ENCODE results near the gene SCAPER.
A peak's percentile ranks its signal among the peaks of the same experiment; 100 is the strongest.

The SCAPER gene

GRCh38 chr15:76764004-76764403 is 141.1 kb downstream of the SCAPER start:
- no peak for TF ChIP-seq CTCF (IDR thresholded peaks at IDR 0.05; ENCODE audit: insufficient read depth, low read length, missing control alignments)
- H3K4me3 ChIP-seq (ENCODE audit: low read depth, low read length) = no peak overlapping the region
- ChIA-PET POLR2A (no interaction called here), CTCF (no interaction called here)
- no peak for DNase-seq (ENCODE audit: low read depth, low spot score)

GRCh38 chr15:76763554-76763953 is 141.6 kb downstream of the SCAPER start:
- CTCF ChIA-PET = no interaction called here
- no peak for TF ChIP-seq CTCF (IDR thresholded peaks at IDR 0.05; ENCODE audit: insufficient read depth, low read length, missing control alignments)
- DNase-seq (ENCODE audit: low read depth, low spot score) = no peak
- H3K4me3 ChIP-seq (ENCODE audit: low read depth, low read length) = no peak overlapping the region
- POLR2A ChIA-PET = no interaction called here

- CTCF ChIA-PET = no interaction called here
Measured at GRCh38 chr15:76756381-76756780, 148.8 kb downstream of the SCAPER start.

GRCh38 chr15:76753771-76754170 is 151.4 kb downstream of the SCAPER start:
- no peak for TF ChIP-seq CTCF (IDR thresholded peaks at IDR 0.05; ENCODE audit: insufficient read depth, low read length, missing control alignments)
- ChIA-PET POLR2A (no interaction called here), CTCF (no interaction called here)
- no peak for DNase-seq (ENCODE audit: low read depth, low spot score)
- H3K4me3 ChIP-seq (ENCODE audit: low read depth, low read length) = no peak overlapping the region

More at GRCh38 chr15:76756381-76756780, 148.8 kb downstream of the SCAPER start:
- TF ChIP-seq CTCF (IDR thresholded peaks at IDR 0.05; ENCODE audit: insufficient read depth, low read length, missing control alignments) = no peak
- H3K4me3 ChIP-seq (ENCODE audit: low read depth, low read length) = no peak overlapping the region
- DNase-seq (ENCODE audit: low read depth, low spot score) = peak; percentile 19
- POLR2A ChIA-PET = no interaction called here

GRCh38 chr15:76753131-76753530 is 152.0 kb downstream of the SCAPER start:
- CTCF ChIA-PET = no interaction called here
- POLR2A ChIA-PET = no interaction called here
- DNase-seq (ENCODE audit: low read depth, low spot score) = no peak
- no peak for TF ChIP-seq CTCF (IDR thresholded peaks at IDR 0.05; ENCODE audit: insufficient read depth, low read length, missing control alignments)
- no peak overlapping the region for H3K4me3 ChIP-seq (ENCODE audit: low read depth, low read length)

GRCh38 chr15:76752549-76752948 is 152.6 kb downstream of the SCAPER start:
- no peak for DNase-seq (ENCODE audit: low read depth, low spot score)
- no peak overlapping the region for H3K4me3 ChIP-seq (ENCODE audit: low read depth, low read length)
- ChIA-PET CTCF (no interaction called here), POLR2A (no interaction called here)
- TF ChIP-seq CTCF (IDR thresholded peaks at IDR 0.05; ENCODE audit: insufficient read depth, low read length, missing control alignments) = no peak
